HG03196 (cell line): ENCODE results near the gene R3HCC1L.

ENCODE experiments used
- ATAC-seq: cut with Tn5 transposase; IDR thresholded peaks from one replicate; pipeline ENCODE4 v1.9.1; 2021; ENCODE audit not compliant: unreplicated experiment

R3HCC1L gene

DNA sequence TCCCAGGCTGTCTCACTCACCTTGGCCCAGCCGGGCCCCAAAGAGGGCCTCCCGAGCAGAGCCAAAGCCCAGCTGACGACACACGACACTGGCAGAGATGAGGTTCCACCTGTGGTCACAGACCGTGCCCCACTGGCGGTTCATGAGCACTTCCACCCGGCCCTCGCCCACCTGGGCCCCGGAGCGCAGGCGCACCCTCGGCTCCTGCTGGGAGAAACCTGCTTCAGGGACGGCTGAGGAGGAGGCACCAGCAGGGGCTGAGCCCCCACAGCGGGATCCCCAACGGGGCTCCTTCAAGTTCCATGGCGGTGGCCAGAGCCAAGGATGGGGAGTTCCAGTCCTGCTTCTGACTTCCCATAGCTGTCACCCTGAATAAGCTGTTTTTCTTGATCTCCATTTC is 123.5 kb downstream of the R3HCC1L start:
- ATAC-seq = no peak

DNA sequence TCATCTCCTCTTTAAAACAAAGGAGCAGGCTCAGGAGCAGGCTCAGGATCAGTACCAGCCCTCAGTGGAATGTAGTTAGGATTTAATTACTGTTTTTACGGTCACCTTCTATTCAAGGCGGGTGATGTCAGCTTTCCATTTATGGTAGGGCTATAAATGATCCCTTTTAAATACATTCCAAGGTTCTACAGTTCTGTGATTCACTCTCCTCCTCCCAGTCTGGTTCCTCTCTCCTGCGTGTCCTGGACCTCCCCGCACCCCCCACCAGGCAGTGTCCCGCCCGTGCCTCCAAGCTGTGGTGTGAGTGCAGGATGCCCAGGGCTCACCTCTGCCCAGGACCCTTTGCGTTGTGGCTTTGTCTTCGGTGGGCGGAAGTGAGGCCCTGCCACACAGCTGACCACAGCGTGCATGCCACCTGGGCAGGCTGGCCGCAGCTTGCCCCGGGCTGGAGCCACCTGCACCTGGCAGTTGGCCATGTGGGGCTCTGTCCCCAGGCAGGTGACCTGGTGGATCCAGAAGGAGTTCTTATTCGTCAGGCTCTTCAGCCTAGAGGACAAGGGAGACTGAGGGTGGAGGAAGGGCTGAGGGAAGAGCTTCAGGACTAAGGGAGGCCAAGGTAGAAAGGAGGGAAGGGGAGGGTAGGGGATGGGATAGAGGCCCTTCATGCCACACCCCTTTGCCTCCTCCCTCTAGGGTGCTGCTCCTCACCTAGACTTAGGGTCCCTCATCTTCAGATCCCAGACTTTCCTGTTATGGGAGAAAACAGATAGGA is 124.4 kb downstream of the R3HCC1L start:
- no peak for ATAC-seq

DNA sequence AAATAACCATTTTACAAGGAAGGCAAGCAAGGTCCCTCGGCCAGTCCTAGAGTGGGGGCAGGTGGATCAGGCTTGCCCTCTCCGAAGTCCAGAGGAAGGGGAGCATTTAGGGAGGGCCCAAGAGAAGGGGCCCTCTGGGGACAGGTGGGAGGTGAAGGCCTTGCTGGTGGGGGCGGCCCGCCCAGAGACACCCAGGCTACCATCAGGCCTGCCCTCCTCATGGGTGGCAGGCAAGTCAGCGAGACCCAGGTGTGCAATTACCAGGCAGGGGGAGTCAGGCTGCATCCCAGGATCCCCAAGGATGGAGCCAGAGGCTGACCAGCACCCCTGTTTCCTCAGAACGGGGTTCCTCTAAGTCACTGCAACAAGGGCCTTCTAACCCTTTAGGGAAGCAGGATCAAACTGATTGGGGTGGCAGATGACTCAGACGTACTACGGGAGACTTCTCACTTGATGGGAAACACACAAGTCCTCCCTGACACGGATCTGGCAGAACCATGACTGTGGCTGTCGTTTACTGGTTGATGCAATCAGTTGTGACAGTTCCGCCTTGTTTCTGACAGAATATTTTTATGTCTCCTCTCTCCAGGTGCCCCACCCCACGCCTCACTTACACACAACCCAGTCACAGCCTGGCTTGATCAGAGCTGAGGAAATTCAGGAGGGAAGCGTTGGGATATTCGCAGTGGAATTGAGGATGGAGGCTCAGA is 125.3 kb downstream of the R3HCC1L start:
- ATAC-seq = no peak

DNA sequence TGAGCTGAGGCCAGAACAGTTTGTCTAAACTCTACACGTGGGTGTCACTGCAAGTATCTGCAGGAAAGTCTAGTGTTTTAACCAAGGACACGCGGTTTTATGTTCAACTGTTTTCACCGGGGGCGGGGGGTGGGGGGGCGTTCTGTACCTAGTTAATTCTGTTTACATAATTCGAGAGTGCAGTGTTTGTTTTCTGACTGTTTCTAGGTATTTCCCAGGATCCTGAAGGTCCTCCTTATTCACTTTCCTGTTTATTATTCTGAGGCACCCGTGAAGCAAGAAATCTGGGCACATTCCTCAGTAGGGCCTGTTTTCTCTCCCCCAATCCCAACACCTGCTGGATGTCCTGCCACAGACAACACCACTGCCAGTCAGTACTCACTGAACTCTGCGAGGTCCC is 125.9 kb downstream of the R3HCC1L start:
- no peak for ATAC-seq

DNA sequence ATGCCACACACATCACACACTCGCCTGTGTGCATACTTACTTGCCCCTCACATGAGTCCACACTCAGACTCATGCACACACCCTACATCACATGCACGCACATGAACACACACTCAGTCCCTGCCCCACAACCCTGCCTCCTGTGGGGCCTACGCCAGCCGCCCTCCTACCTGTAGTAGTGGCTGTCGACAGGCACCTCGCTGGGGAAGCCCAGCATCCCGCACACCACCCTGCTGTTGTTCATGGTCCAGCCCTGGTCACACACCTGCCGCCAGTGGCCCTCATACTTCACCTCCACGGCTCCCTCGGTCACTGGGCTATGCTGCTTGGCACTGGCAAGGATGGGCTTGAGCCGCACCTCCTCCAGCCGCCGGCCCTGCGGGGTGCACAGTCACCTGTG is 126.3 kb downstream of the R3HCC1L start:
- ATAC-seq = no peak

DNA sequence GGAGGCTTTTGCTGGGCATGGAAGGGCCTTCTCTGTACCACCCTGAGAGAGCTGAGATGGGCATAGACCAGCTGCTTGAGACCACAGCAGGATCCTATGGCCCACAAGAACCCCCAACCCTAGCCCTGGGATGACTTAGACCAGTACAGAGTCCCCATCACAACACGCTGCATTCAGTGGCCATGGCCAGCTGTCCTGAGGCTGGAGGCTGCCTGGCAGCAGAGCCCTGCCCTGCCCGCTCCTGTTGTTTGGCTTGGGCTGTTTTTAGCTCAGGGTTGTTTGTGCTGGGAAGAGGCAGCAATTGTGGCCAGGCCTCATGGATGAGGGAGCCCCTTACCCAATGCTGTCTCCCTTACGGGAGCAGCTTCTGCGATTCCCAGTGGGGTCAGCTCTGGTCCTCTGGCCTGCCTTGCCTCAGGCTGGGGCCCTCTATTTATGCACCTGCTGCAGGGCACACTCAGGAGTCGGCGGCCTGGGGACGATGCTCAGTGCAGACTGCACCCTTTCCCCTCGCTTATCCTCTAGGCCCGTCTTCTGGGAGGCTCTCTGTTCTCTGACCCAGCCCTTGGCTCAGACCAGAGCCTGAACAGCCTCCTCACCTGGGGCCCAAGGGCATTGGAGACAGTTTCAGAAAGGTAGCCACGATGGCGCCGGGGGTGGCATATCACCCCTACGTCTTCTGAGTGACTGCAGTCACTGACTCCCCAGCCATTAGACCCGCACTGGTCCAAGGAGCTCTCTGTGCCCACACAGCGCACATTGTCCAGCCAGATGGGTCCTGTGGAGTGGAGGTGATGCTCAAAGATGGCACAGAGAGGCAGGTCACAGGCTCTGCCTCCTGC is 127.2 kb downstream of the R3HCC1L start:
- no peak for ATAC-seq

DNA sequence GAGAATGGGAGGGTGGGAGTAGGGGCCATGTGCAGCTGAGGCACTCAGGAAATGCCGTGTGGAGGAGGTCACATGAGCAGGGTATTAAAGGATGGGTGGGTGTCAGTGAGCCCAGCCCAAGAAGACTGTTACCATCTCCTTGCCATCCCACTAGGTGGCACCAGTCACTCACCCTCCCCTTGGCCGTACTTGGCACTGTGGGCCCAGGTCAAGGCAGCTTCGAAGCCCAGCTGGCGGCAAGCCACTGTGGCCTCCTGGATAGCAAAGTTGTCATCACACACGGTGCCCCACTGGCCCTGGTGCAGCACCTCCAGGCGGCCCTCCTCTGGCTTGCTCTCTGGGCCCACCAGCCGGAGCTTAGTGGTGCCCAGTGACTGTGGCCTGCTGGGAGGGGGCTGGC is 128.1 kb downstream of the R3HCC1L start:
- ATAC-seq = no peak

DNA sequence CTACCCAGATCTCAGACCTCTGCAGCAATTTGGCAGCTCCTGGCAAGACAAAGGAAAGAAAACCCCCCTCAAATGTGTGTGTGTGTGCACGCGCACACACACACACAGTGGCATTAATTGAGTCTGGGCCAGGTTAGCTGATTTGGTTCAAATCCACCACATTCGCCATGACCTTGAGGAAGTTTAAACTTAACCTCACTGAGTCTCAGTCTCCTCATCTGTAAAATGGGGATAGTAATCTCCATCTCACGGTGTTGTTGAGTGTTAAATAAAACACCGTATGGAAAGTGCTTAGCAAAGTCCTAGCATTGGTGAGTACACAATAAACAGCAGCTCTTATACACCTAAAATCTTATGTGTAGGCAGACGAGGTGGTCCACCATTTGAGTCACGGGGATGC is 128.6 kb downstream of the R3HCC1L start:
- no peak for ATAC-seq

DNA sequence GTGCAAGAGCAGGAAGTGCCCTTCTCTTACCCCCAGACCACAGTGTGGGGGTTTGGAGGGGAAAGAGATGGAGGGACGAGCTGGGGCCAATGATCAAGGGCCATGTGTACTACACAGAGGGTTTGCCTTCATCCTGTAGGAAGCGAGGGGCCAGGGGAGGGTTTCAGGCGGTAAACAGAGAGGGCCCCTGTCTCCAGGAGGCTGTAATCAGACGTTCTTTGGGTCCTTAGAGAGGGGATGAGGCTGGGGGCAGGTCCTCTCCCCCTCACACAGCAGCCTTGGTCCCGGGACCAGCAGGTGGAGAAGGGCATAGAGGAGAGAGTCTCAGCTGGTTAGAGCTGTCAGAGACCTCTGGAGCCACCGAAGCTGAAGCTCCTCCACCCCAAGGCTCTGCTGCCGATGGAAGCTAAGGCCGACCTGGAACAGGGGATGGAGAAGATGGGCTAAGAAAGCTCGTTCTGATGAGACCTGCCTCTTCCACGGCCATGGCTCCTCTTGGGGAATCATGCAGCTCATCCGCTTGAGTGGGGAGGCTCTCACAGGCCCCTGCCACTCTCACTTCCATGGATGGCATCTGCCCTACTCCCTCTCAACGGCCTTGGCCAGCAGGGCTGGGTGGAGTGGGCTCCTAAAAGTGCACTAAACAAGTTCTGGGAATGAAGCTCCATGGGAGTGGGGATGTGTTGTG is 130.1 kb downstream of the R3HCC1L start:
- no peak for ATAC-seq

DNA sequence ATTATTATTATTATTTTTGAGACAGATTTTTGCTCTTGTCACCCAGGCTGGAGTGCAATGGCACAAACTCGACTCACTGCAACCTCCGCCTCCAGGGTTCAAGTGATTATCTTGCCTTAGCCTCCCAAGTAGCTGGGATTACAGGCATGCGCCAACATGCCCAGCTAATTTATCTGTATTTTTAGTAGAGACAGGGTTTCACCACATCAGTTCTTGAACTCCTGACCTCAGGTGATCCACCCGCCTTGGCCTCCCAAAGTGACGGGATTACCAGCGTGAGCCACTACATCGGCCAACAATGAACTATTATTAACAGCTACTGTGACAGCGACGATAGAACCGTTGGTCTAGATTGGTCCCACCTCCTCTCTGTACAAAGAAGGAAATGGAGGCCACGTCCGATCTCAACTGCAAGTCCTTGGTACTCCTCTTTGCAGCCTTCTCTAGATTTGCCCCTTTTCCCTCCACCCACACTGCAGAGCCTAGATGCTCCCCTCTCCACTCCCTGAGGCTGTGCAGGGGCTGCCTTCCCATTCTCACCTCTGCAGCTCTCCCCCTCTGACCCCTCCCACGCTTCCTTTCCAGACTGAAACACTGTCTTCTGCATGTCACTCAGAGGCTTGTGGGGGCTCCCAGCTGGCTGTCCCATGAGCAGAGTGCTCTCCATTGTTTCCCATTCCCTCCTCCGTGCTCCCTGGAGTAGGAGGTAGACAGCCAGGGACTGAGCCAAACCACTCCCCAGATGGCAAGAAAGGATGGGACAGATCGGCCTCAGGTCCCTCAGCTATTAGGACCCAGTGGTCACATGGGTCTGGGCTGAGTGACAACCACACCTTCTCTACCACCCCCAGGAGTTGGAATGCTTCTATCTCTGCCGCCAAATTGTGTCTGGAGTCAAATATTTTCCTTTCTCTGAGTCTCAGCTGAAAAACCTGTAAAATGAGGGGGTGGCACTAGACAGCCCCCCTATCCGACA is 131.2 kb downstream of the R3HCC1L start:
- ATAC-seq = no peak

DNA sequence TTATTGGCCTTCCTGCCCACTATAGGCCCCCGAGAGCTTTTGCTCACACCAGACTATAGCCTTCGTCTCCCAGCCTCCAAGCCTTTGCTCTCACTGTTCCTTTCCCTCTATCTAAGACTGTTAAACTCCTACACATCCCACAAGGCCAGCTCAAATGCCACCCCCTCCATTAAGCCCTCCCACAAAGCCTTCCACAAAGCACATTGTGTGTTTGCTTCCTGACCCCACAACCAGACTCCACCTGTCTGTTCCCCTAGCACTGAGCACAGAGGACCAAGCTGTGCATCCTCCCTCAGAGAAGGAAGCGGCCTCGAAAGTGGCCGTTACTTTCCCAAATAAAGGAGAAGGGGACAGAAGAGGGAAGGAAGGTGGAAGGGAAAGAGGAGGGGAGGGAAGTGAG is 132.2 kb downstream of the R3HCC1L start:
- no peak for ATAC-seq

DNA sequence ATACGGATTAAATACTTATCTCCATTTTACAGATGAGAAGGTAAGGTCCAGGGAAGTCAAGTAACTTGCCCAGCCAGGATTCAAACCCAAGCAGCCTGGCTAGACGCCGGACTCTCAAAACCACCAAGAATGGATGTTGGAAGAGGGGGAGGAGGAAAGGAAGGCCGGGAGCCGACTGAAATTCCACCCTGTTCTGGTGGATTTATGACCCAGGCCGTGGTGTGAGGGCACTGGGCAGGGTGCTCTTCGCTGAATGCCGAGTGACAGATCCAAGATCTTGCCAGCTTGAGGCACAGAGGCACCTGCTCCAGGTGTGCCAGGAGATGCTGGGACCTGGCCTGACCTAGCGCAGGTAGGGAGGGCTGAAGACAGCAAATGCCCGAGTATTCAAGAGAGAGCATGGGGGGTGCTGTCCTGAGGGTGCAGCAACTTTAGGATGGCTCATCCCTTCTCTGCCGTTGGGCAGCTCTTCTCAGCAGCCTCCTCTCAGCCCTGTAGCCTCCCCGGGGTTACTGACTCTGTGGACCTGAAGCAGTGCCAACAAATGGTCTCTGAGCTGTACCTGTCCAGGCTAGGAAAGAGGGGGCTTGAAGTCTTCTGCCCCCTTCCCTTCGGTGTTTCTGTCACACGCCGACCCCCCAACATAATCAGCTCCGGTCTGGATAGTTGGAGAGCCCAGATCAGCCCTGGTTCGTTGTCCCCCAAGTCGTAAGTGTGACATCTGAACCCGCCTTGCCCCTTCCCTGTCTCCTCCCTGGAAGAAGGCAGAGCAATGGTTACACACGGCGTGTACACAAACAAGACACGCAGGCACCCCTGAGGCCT is 132.8 kb downstream of the R3HCC1L start:
- ATAC-seq = no peak

DNA sequence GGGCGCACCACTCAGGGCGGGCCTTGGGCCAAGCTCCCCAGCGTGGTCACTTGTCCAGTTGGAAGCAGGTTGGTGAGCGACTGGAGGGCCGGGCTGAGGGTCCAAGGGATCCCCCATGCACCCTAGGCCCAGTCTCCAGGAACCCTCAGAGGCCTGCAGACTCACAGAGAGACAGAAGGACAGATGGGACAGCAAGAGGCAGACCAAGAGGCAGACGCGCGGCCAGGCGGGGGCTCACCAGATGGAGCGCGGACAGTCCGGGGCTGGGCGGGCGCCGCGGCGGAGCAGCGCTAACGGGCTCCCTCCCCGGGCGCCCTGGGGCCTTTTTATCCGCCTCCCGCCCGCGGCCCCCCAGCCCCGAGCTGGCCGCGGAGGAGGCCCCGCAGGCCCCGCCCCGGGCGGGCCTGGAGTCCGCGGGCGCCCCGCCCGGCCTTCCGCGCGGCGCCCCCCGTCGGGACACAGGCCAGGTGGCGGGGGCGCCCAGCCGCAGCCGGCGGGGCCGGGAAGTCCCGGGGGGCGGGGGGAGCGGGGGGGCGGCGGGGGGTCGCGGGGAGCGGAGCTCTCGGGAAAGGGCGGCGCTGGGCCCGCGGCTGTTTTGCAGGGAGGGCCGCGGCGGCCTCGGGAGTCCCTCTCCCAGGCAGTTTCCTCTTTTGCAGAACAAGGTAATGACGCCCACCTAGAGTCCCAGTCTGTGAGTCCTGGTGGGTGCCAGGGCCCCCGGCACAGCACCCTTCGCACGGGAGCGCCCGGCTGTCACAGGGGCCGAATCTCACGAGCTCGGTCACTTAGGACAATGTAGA is 133.6 kb downstream of the R3HCC1L start, which contains the start of gene LOXL4:
Gene LOXL4 (minus strand): TSS at position 301 of the 800 bp plus-strand sequence. CDS start 5,175 bp downstream, outside the sequence.
- no peak for ATAC-seq

DNA sequence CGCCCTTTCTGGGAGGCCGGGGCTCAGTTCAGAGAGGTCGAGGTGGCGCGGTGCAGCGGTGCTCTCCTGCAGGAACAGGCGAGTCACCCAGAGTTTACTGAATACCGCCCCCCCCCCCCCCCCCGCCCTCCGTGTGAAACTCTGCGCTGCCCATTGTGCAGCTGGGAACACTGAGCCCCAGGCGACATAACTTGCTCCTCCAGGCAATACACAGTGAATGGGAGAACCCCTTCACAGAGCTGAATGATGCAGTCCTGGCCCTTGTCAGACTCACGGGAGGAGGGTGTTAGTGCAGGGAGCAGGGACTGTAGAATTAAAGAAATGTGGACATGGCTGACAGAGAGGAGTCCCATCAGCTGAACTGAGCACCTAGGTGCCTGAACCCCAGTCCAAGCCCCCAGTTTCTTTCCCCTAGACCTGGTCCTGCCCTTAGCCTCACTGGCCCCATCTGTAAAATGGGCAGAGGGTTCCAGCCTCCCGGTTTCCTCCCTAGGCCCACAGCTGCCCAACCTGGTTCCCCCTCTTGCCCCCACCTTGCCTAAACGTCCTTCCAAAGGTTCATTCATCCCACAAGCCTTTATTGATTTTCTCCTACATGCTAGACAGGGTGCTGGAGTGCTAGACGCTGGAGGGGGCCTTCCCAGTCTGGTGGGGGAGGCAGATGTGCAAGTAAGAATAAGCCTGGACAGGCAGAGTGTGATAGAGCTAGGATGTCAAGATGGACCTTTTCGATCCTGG is 134.4 kb downstream of the R3HCC1L start:
- ATAC-seq = no peak

DNA sequence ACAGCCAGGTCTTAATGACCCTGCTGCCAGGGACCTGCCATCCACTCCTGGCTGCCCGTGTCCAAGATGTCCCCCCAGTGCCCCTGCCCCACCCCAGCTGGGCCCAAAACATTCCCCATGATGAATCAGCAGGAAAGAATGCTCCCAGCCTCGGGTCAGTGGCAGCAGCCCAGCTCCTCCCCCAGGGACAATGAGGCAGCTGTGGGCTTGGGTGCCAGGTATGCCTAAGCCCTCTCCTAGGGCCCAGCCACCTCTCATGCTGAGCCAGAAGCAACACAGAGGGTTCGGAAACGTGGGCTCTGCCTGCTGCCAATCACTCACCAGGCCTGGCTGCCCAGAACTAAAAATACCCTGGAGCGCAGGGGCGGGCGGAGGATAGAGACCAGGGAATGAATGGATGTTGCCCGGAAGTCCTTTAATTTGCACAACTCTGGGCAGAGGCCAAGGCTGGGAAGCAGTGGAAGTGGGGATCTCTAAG is 135.0 kb downstream of the R3HCC1L start:
- no peak for ATAC-seq

DNA sequence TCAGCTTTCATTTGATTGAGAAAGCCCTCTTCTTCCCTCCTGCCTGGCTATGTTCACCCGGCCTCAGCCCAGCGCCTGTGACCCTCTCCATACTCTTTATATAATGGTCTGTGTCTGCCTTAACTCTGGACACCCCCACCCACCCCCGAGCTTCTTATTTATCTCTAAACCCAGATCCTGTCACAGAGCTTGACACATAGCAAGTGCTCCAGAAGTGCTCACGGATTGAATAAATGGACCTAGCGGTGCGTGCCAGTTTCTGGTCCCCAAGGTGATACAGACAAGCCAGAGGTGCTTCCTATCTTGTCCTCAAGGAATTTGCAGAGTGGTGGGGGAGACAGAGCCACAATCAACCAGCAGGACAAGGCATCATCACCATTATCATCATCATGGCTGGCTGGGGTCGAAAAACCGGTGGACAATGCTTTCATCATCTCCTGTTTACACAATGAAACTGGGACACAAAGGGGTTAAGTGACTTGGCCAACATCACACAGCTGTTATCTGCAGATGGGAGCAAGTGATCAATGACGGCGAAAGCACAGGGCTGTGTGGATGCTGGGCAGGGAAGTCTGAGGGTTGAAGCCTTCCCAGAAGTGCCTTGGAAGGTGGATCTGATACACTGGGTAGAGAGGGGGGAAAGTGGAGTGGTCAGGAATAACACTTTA is 135.8 kb downstream of the R3HCC1L start:
- ATAC-seq = no peak

DNA sequence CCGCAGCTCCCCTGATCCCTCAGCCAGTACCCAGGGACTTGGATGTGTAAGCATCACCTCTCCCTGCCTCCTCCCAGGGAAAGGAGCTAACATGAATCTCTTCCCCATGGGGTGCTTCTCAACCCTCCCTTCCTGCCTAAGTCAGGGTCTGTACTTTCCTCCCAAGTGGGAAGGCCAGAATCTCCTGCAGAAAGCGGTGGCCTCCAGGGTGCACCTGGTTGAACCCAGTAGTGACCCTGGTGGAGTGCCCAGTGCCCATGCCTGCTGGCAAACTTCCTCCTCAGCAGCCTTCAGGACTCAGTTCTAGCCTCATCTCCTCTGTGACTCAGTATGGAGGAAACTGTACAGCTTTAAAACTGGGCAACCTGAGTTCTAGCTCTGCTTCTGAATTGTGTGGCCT is 136.3 kb downstream of the R3HCC1L start:
- no peak for ATAC-seq
